Neural cell (in vitro differentiated cells): Measurements from ENCODE around the gene DAGLA. TPM values are rescaled to one million over a fixed set of nuclear protein-coding genes. Genes with fewer than 3 reads are reported as not detected.

Experiments
- H2AFZ ChIP-seq: fragments of 200-600, 300-800 bp; sonication (generic), shearing (Covaris generic); 2 replicates; pipeline ENCODE4 v1.6.0; 2014; ENCODE audit warnings: low read depth, mild to moderate bottlenecking, antibody characterized with exemption, low read length, moderate library complexity
- H3F3A ChIP-seq: fragments of 200-600 bp; shearing (Covaris generic); 2 replicates; pipeline ENCODE4 v1.6.1; 2016; ENCODE audit warnings: mild to moderate bottlenecking, moderate library complexity, mixed read lengths, antibody characterized with exemption, low read length; ENCODE audit not compliant: insufficient read depth, poor library complexity, severe bottlenecking
- H3K27ac ChIP-seq: fragments of 200-600, 300-800 bp; sonication (generic), shearing (Covaris generic); 2 replicates; pipeline ENCODE4 v1.5.1; 2014; ENCODE audit warnings: mild to moderate bottlenecking, low read length, moderate library complexity
- H3K27me3 ChIP-seq: fragments of 300-800, 200-600 bp; sonication (generic), shearing (Covaris generic); 2 replicates; pipeline ENCODE4 v1.6.0; 2014; ENCODE audit warnings: mild to moderate bottlenecking, low read depth, low read length, moderate library complexity; ENCODE audit not compliant: insufficient read depth
- H3K36me3 ChIP-seq: fragments of 300-800, 200-600 bp; sonication (generic), shearing (Covaris generic); 2 replicates; pipeline ENCODE4 v1.5.1; 2014; ENCODE audit warnings: mild to moderate bottlenecking, antibody characterized with exemption, low read length, moderate library complexity; ENCODE audit not compliant: insufficient read depth
- H3K4me2 ChIP-seq: fragments of 300-800, 200-600 bp; sonication (generic), shearing (Covaris generic); 2 replicates; pipeline ENCODE4 v1.6.0; 2014; ENCODE audit warnings: mild to moderate bottlenecking, low read length
- H3K4me3 ChIP-seq: fragments of 300-800, 200-600 bp; sonication (generic), shearing (Covaris generic); 2 replicates; pipeline ENCODE4 v1.5.1; 2014; ENCODE audit warnings: mild to moderate bottlenecking, low read length, moderate library complexity
- H3K79me2 ChIP-seq: fragments of 200-600 bp; shearing (Covaris generic); replicated peaks from 2 replicates; pipeline ENCODE4 v1.6.0; 2014; ENCODE audit warnings: mild to moderate bottlenecking, low read length, moderate library complexity; ENCODE audit not compliant: insufficient read depth
- H3K9ac ChIP-seq: fragments of 300-800, 200-600 bp; sonication (generic), shearing (Covaris generic); 2 replicates; pipeline ENCODE4 v1.6.1; 2016; ENCODE audit warnings: mild to moderate bottlenecking, low read length, mixed read lengths
- H3K9me2 ChIP-seq: fragments of 200-600 bp; shearing (Covaris generic); 2 replicates; pipeline ENCODE4 v1.6.1; 2016; ENCODE audit warnings: mild to moderate bottlenecking, low read length, mixed read lengths; ENCODE audit not compliant: insufficient read depth
- H3K9me3 ChIP-seq: fragments of 200-600, 300-800 bp; sonication (generic), shearing (Covaris generic); 2 replicates; pipeline ENCODE4 v1.6.1; 2016; ENCODE audit warnings: mild to moderate bottlenecking, mixed run types, low read length, moderate library complexity, mixed read lengths
- H4K20me1 ChIP-seq: fragments of 200-600 bp; shearing (Covaris generic); 2 replicates; pipeline ENCODE4 v1.6.1; 2016; ENCODE audit warnings: mild to moderate bottlenecking, mixed run types; ENCODE audit not compliant: insufficient read depth
- CTCF ChIP-seq: fragments of 450-650 bp; IDR thresholded peaks from 2 replicates; pipeline ENCODE4 v1.5.1; 2014; ENCODE audit warnings: antibody characterized with exemption, mild to moderate bottlenecking, moderate library complexity; ENCODE audit not compliant: poor library complexity, severe bottlenecking
- EP300 ChIP-seq: fragments of 450-650 bp; conservative IDR thresholded peaks from 2 replicates; pipeline ENCODE4 v1.6.1; 2014; ENCODE audit warnings: antibody characterized with exemption, mild to moderate bottlenecking, moderate library complexity; ENCODE audit not compliant: poor library complexity, severe bottlenecking
- EZH2 ChIP-seq: fragments of 200-600, 300-800 bp; shearing (Covaris generic), sonication (generic); IDR thresholded peaks from 2 replicates; pipeline ENCODE4 v1.6.1; 2014; ENCODE audit warnings: antibody characterized with exemption, low read length, borderline replicate concordance, mild to moderate bottlenecking; ENCODE audit not compliant: insufficient read depth, poor library complexity, severe bottlenecking
- MXI1 ChIP-seq: fragments of 450-650 bp; conservative IDR thresholded peaks from 2 replicates; pipeline ENCODE4 v1.6.1; 2014; ENCODE audit warnings: antibody characterized with exemption, mild to moderate bottlenecking; ENCODE audit not compliant: poor library complexity, severe bottlenecking
- POLR2AphosphoS5 ChIP-seq: IDR thresholded peaks from 2 replicates; pipeline ENCODE4 v1.6.1; 2012
- RAD21 ChIP-seq: fragments of 450-650 bp; conservative IDR thresholded peaks from 2 replicates; pipeline ENCODE4 v1.6.1; 2014; ENCODE audit warnings: antibody characterized with exemption, mild to moderate bottlenecking, moderate library complexity
- REST ChIP-seq: IDR thresholded peaks from 2 replicates; pipeline ENCODE4 v1.6.1; 2012; ENCODE audit warnings: borderline replicate concordance
- SMC3 ChIP-seq: fragments of 450-650 bp; conservative IDR thresholded peaks from 2 replicates; pipeline ENCODE4 v1.6.1; 2014; ENCODE audit warnings: antibody characterized with exemption, mild to moderate bottlenecking, moderate library complexity; ENCODE audit not compliant: poor library complexity
- TAF1 ChIP-seq: IDR thresholded peaks from 2 replicates; pipeline ENCODE4 v1.6.1; 2012; ENCODE audit warnings: low read depth
- polyA plus RNA-seq: library from polyadenylated mRNA; depleted of rRNA; stranded (reverse); fragments of >200 nt; gene quantifications from 2 replicates; pipeline ENCODE4 v1.2.3, GENCODE V29; 2014

Gene DAGLA
- polyA plus RNA-seq, 1 donor from 2014 or later, result 4.5 TPM

- Histone ChIP-seq H3K9me2 (no peaks in the 10 kb centered on the region), H2AFZ (no peak overlapping the region), H3K79me2 (no peaks in the 10 kb centered on the region), H3K4me2 (no peak overlapping the region), H3F3A (no peaks in the 10 kb centered on the region), H3K4me3 (no peak overlapping the region), H3K36me3 (no peaks in the 10 kb centered on the region), H3K27me3 (no peaks in the 10 kb centered on the region), H4K20me1 (no peaks in the 10 kb centered on the region), H3K9me3 (no peaks in the 10 kb centered on the region), H3K27ac (no peak overlapping the region), H3K9ac (no peak overlapping the region)
- no peak for TF ChIP-seq MXI1
- TF ChIP-seq TAF1, result no peak
- no peak for TF ChIP-seq REST
- no peak for TF ChIP-seq SMC3
- no peak for TF ChIP-seq EP300
- no peak for TF ChIP-seq RAD21
- no peak for TF ChIP-seq POLR2AphosphoS5
- TF ChIP-seq EZH2, result no peak
- TF ChIP-seq CTCF, result no peak
Observed at GRCh38 chr11:61778357-61778886, 98.2 kb downstream of the DAGLA start.

GRCh38 chr11:61778920-61779650 is 98.9 kb downstream of the DAGLA start:
- Histone ChIP-seq H3K27ac (no peak overlapping the region), H3K4me2 (no peak overlapping the region), H4K20me1 (no peaks in the 10 kb centered on the region), H3K27me3 (no peaks in the 10 kb centered on the region), H2AFZ (no peak overlapping the region), H3K9me2 (no peaks in the 10 kb centered on the region), H3K36me3 (no peaks in the 10 kb centered on the region), H3K9ac (no peak overlapping the region), H3F3A (no peaks in the 10 kb centered on the region), H3K4me3 (no peak overlapping the region), H3K79me2 (no peaks in the 10 kb centered on the region), H3K9me3 (no peaks in the 10 kb centered on the region)
- TF ChIP-seq RAD21, result no peak
- no peak for TF ChIP-seq EZH2
- TF ChIP-seq SMC3, result no peak
- no peak for TF ChIP-seq MXI1
- no peak for TF ChIP-seq REST
- TF ChIP-seq TAF1, result no peak
